Medulla oblongata (tissue), 1 donor: ENCODE results near the gene PPP1R14B.

Source experiments
- DNase-seq: peaks from one replicate; pipeline ENCODE4 v3.0.0-alpha.2; 2015; ENCODE audit errors: extremely low spot score

The PPP1R14B gene

DNA sequence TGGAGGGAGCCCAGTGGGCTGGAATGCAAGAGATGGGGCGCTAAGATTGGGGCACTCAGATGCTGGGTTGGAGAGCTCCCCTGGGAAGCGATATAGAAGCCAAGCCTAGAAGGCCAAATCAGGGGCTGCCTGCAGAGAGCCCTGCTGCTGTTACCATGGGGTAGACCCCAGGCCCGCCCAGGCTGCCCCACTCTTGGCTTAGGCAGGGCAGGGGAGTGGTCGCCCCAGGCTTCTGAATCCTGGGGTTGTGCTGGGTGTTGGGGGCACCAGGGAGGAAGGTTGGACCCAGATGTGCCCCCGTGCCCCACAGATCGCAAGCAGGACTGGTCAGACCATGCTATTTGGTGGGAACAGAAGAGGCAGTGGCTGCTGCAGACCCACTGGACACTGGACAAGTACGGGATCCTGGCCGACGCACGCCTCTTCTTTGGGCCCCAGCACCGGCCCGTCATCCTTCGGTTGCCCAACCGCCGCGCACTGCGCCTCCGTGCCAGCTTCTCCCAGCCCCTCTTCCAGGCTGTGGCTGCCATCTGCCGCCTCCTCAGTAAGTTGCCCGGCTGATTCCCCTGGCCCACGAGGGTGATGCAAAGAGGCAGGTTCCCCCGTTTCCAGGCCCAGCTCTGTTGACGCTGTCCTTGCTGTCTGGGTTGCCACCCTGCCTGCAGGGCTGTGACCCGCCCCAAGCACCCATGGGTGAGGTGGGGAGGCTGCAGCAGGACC is 36.3 kb downstream of the PPP1R14B start:
- no peak for DNase-seq

DNA sequence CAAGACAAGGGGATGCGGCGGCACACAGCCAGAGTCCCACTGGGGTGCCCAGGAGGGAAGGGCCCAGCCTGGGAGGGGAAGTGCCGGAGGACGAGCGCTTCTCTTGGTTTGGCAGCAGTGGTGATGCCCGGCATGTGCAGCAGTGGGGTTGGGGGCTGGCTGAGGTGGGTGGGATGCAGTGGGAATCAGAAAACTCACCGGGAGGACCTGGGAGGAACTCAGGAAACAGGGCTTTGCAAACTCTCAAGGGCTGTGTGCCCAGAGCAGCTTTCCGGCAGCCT is 37.2 kb downstream of the PPP1R14B start:
- no peak for DNase-seq

DNA sequence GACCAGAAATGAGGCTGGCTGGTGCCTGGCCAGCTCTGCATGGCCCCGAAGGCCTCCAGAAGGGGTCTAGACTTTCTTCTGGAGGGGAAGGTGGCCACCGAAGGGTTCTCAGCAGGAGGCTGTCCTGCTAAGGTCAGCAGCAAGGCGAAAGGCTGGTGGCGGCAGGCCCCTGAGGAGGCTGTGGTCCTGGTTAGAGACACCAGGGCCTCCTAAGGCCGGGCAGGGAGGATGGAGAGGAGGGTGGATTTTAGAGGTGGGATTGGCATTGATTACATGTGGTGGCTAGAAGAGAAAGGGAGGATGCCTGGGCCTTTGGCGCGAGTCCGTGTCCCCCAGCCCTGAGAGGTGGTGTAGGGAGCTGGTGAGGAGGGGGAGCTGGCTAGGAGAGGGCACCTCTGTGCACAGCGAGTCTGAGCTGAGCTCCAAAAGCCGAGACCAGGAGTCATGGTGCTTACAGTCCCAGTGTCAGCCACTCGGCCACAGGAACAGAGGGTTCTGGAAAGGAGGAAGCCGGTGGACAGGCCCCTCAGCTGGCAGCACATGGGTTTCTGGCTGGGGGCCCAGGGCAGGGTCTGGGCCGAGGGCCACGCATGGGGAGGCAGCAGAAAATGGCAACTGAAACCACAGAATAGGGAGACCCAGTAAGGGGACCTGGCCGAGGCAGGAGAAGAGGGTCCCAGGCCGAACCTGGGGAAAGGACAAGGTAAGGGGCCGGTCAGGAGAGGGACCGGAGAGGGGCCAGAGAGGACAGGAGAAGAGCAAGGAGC is 37.8 kb downstream of the PPP1R14B start:
- DNase-seq = peak; percentile 43

DNA sequence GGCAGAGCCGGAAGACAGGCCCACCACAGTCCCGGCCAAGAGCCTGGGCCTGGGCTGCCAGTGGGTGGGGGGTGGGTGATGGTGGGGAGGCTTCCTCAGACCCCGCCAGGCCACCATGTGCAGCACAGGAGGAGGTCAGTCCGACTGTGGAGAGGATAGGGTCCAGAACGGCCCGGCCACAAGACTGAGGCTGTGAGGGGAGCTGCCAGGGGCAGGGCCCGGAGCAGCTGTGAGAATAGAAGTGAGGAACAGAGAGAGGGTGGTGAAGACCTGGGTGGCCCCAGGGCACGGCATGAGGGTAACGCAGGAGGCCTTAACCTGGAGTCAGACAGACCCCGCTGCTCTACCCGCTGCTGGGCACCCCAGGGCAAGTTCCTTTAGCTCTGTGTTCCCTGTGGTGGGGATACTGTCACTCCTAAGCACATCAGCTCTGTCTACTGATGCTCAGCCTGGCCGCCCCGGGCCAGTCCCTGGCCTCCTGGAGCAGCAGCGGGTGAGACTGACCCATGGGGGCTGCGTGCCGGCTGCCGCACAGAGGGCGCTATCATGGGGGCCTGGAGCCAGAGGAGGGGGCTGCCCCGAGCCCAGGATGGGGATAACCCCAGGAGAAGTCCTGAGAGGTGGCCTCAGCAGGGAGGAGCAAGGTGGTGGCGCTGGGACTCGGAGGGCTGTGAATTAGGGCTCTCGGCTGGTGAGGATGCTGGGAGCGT is 38.5 kb downstream of the PPP1R14B start:
- DNase-seq = no peak

DNA sequence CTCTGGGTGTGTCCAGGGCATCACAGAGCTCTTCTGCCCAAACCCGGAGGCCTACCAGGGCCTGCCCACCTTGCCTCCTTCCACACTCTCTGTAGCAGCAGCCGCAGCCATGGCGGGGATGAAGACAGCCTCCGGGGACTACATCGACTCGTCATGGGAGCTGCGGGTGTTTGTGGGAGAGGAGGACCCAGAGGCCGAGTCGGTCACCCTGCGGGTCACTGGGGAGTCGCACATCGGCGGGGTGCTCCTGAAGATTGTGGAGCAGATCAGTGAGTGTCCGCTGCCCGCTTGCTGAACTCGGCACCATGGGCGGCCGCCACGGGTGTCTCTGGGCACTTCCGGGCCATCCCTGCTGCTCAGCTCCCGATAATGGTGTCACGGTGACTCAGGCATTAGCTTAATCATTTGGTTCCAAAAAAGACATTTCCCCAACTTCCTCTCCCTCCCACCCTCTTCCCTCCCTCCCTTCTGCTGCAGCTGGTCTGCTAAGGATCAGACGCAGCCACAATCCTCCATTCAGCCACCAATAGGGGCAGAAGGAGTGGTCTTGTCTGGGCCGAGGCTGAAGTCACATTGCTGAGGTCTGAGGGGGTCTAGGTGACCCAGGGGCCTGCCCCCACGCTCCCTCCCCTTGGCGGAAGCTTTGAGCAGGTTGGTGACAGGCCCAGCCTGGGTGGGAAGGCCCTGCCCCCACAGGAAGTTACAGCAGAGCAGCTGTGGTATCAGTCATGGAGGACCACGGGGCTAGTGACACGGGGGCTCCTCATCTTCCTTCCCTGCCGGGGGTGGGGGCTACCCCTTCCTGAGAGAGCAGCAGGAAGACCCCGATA is 39.3 kb downstream of the PPP1R14B start:
- DNase-seq = no peak

DNA sequence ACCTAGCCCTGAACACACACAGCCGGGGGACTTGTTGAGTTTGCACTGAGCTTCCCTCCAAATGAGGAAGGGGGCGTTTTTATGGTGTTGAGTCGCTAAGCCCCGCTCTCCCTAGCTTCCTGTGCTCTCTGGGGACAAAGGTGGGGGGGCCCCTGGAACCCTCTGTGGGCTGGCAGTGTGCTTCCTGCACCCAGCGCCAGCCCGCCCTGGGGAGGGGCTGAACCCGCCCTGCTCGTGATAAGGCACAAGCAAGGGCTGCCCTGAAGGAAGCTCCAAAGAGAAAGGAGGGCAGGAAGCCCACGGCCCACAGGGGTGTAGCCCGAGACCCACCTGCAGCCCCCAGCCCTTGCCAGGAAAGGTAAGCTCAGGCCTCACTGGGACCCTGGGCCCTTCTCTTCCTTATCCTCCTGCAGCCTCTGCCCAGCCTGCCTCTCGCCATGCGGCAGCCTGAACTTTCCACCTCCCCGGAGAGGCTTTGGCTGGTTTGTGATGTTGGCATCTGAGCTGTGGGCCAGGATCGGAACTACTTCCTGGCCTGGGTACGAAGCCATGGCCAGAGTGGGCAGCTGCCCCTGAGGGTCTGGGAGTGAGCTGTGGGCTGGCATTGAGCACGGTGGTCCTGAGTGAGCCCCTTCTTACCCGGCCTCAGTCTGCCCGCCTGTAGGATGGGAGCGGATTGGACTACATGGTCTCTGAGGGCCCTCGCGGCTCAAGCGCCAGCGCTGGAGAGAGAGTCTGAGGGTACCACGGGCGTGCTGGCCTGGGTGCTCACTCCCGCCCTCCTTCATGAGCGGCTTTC is 40.1 kb downstream of the PPP1R14B start, which contains the start of gene FERMT3:
TSS of gene FERMT3 (plus strand) at position 265 of the 799 bp plus-strand sequence. CDS start 644 bp downstream, outside the sequence.
- peak; percentile 53 for DNase-seq

DNA sequence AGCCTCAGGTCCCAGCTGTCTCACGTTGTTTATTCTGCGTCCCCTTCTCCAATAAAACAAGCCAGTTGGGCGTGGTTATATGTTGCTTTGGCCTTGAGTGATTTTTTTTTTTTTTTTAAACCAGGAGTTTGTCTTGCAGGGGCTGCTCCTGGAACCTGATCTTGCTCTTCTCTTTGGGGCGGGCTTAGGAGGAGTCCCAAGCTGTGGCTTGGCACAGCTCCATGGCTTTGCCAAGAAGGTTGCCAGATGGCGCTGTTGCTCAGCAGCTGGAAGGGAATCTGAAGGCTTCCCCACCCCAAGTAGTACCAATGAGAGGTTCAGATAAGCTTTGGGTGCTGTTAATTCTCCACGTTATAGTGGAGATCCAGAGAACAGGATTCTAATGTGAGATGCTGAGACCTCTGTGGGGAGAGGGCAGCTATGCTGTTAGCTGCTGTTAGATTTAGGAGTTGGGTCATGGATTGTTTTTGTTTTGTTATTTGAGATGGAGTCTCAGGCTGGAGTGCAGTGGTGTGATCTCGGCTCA is 42.2 kb downstream of the PPP1R14B start:
- DNase-seq = peak; percentile 97

DNA sequence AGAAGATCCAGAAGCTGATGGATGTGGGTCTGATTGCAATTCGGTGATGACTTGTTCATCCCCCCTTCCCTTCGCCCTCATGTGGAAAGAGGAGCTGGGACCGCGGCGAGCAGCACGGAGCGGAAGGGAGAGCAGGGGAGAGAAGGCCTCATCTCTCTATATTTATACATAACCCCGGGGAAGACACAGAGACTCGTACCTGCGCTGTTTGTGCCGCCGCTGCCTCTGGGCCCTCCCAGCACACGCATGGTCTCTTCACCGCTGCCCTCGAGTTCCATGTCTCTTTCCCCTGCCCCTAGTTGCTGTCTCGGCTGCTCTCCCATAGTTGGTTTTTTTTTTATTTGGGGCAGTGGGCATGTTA is 42.7 kb downstream of the PPP1R14B start:
- DNase-seq = no peak

DNA sequence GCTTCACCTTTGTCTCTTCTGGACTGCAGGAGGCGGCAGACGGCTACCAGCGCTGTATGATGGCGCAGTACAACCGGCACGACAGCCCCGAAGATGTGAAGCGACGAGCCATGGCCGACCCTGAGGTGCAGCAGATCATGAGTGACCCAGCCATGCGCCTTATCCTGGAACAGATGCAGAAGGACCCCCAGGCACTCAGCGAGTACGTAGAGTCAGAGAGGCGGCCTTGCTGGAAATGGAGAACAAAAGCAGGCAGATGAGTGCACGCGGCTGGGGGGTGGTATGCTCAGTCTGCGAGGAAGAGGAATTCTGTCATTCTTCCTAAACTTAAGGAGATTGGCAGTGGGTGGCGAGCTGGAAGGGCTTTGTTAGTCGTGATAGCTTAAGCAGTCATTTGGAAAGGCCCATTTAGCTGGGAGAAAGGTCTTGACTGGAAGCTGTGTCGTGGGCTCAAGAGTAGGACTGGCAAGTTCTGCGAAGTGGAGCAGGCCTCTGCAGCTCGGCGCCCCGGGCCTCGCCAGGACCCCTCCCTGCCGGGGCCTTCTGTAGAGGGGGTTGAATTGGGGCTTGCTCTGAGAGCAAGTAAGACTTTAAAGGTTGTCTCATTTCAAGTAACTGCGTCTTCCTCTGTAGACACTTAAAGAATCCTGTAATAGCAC is 43.2 kb downstream of the PPP1R14B start:
- DNase-seq = no peak

DNA sequence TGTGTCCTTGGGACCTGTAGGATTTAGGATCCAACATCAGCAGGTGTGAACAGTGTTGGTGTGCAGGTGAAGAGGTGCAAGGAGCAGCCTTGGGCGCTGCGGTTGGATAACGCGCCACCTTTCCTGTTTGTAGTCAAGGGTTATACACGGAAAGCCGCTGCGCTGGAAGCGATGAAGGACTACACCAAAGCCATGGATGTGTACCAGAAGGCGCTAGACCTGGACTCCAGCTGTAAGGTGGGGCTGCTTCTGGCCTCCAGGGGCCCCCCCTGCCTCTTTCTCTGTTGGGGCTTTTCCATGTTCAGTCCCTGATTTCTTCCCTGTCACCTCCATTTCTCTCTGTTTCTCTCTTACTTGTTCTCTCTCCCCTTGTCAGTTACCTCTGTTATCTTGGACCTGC is 43.8 kb downstream of the PPP1R14B start:
- DNase-seq = no peak

DNA sequence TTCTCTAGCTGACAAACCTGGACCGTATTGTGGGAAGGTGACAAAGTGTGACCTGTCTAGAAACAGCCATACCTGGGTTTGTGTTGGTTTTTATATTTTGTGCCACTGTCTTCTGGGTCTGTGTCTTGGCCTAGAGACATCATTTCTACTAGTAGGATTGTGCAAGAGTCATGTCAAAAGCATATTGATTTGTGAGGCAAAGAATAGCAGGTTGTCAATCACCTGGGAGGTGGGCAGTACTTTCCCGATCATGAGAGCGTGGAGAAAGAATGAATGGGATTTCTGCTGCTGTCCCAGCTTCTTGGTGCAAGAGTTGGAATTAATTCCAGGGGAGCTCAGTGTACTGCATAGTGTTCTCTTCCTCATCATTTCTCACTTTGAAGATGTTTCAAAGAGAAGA is 45.2 kb downstream of the PPP1R14B start:
- DNase-seq = no peak

DNA sequence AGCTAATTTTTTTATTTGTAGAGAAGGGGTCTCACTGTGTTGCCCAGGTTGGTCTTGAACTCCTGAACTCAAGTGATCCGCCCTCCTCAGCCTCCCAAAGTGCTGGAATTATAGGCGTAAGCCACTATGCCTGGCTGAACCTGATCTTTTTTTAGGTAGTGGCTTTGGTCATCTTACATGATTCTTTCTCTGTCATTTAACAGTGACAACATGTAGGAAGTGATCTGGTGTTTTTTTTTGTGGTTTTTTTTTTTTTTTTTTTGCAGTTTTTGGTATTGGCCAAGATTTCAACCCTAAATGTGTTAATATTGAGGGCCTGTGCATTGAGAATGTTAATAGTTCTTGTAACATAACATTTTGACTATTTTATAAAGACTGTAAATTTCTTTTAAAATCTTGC is 48.2 kb downstream of the PPP1R14B start:
- no peak for DNase-seq

DNA sequence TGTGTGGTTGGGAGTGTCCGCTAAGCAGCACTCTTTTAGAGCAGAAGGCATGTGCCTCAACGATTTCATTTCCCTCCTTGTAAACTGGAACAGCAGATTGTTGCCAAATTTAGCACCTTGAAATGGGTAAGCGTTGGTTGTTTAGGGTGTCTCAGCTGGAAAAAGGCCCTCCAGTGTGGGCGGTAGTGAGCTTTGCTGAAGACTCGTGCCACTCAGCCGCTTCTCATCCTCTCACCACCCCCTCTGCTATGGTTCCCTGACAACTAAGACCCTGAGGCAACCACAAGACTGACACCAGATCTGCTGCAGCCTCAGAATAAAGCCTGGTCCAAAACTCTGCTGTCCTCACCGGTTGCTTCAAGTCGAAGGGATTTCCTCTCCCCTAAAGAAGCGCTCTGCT is 50.1 kb downstream of the PPP1R14B start:
- DNase-seq = no peak
